CD4-positive, alpha-beta T cell (primary cell): Measurements from ENCODE around the gene MBTPS1. TPM values are rescaled to one million over a fixed set of nuclear protein-coding genes. Genes with fewer than 3 reads are reported as not detected.

Experiments
- ATAC-seq: fragments of 200-7000 bp; cut with Tn5 transposase; one replicate; pipeline ENCODE4 v1.10.0; 2022; ENCODE audit warnings: mild to moderate bottlenecking; ENCODE audit not compliant: poor library complexity
- CTCF ChIA-PET: fragments of 350-600 bp; sonication (Branson Sonifier 250); formaldehyde crosslinking; loops from one replicate; lab custom pipeline; 2021; ENCODE audit warnings: antibody characterized with exemption, inconsistent platforms; lab: Charles Lee
- POLR2A ChIA-PET: fragments of 350-600 bp; sonication (Branson Sonifier 250); formaldehyde crosslinking; loops from one replicate; lab custom pipeline; 2021; ENCODE audit warnings: antibody characterized with exemption, inconsistent platforms; lab: Charles Lee
- DNase-seq, 14 experiments: peaks; one replicate each; pipeline ENCODE4 v3.0.0-alpha.2; 2013 to 2020; ENCODE audit warnings: mixed read lengths in 2 of 14
- H3K27ac ChIP-seq, 2 donors: one replicate each; pipeline versions ENCODE4 v1.5.1 to v1.7.0; 2013; ENCODE audit warnings: low read length in 2 of 2, low read depth in 1 of 2, mild to moderate bottlenecking in 1 of 2
- H3K27me3 ChIP-seq, 2 experiments: 1 replicate in 1 of 2; 2 replicates in 1 of 2; pipeline versions ENCODE4 v1.6.1 to v1.7.0; 2013; ENCODE audit warnings: low read length in 2 of 2, control low read depth in 1 of 2, mild to moderate bottlenecking in 1 of 2, moderate library complexity in 1 of 2; ENCODE audit not compliant: insufficient read depth in 2 of 2, control insufficient read depth in 1 of 2
- H3K36me3 ChIP-seq: one replicate; pipeline ENCODE4 v1.6.1; 2013; ENCODE audit warnings: low read length, control low read depth; ENCODE audit not compliant: insufficient read depth
- H3K4me1 ChIP-seq: one replicate; pipeline ENCODE4 v1.6.1; 2013; ENCODE audit warnings: low read length, control low read depth; ENCODE audit not compliant: insufficient read depth
- H3K4me3 ChIP-seq: one replicate; pipeline ENCODE4 v1.5.1; 2013; ENCODE audit warnings: mild to moderate bottlenecking, low read length, moderate library complexity
- H3K9me3 ChIP-seq, 2 experiments: 1 replicate in 1 of 2; 2 replicates in 1 of 2; pipeline versions ENCODE4 v1.6.1 to v1.7.0; 2013; ENCODE audit warnings: low read length in 2 of 2, mild to moderate bottlenecking in 2 of 2, control low read depth in 1 of 2, moderate library complexity in 1 of 2; ENCODE audit not compliant: control insufficient read depth in 1 of 2, insufficient read depth in 1 of 2
- H3K27ac Mint-ChIP-seq: one replicate; pipeline ENCODE4 v1.8.0; 2020; ENCODE audit warnings: mixed read lengths
- H3K27me3 Mint-ChIP-seq: one replicate; pipeline ENCODE4 v1.8.0; 2021; ENCODE audit warnings: mixed read lengths
- H3K36me3 Mint-ChIP-seq: one replicate; pipeline ENCODE4 v1.8.0; 2021; ENCODE audit warnings: low read depth, mixed read lengths
- H3K4me1 Mint-ChIP-seq: one replicate; pipeline ENCODE4 v1.8.0; 2021; ENCODE audit warnings: low read depth, mixed read lengths
- H3K4me3 Mint-ChIP-seq: one replicate; pipeline ENCODE4 v1.8.0; 2020; ENCODE audit warnings: mild to moderate bottlenecking, mixed read lengths
- H3K9me3 Mint-ChIP-seq: one replicate; pipeline ENCODE4 v1.8.0; 2020; ENCODE audit warnings: mixed read lengths
- intact Hi-C, 2 experiments: fragments of 100-400 bp; cut with DNase I in 1 of 2; cut with micrococcal nuclease in 1 of 2; formaldehyde crosslinking; loops; one replicate each; pipeline versions ENCODE4 v1.15.1 to v1.9.0; 2023 to 2025; cut with DNase I, micrococcal nuclease
- total RNA-seq, 174 experiments: library from RNA in 2 of 174; stranded (reverse) in 2 of 174; gene quantifications; one replicate each; pipeline ENCODE4 v1.2.3 and lab custom pipeline; 2021 to 2026
- TF ChIP-seq, protein P1 (sequence below): fragments of 200-600 bp; IDR thresholded peaks from one replicate; pipeline ENCODE4 v1.8.0; 2022; ENCODE audit warnings: antibody characterized with exemption, mild to moderate bottlenecking

Gene MBTPS1
- total RNA-seq, 2 experiments from 2014 or later = 121 to 122 TPM

DNA sequence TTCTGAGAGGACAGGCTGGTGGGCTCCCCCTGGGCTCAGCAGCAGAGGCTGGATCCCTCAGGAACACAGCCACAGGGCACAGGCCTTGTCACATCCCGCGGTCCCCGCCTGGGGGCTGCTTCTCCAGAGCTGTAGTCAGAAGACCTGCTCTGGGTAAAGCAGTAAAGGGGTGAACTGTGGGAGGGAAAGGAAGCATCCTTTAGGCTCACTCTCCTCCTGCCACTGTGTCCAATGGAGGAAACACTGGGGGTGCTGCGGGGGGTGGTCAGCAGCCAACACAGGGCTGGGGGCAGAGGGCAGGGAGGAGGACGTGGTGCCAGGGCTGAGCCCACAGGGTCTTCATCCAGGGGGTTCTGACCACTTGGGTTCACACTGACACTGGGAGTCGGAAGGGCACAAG lies 69.1 kb downstream of the MBTPS1 start:
- ChIA-PET CTCF (no interaction called here), POLR2A (no interaction called here)
- ATAC-seq (no peak), DNase-seq (no peak)
- Mint-ChIP-seq H3K4me1 (no peaks in the 10 kb centered on the region), H3K9me3 (no peaks in the 10 kb centered on the region), H3K4me3 (no peak overlapping the region), H3K36me3 (peaks cover 27% of the 10 kb centered on the region), H3K27me3 (peaks cover 9% of the 10 kb centered on the region), H3K27ac (no peak overlapping the region)
- Histone ChIP-seq H3K9me3 (no peaks in the 10 kb centered on the region), H3K36me3 (peaks cover 27% of the 10 kb centered on the region), H3K4me3 (no peak overlapping the region), H3K4me1 (no peaks in the 10 kb centered on the region), H3K27me3 (peaks cover 5 to 6% of the 10 kb centered on the region in 2 experiments), H3K27ac (no peak overlapping the region)
- TF ChIP-seq, protein P1, sequence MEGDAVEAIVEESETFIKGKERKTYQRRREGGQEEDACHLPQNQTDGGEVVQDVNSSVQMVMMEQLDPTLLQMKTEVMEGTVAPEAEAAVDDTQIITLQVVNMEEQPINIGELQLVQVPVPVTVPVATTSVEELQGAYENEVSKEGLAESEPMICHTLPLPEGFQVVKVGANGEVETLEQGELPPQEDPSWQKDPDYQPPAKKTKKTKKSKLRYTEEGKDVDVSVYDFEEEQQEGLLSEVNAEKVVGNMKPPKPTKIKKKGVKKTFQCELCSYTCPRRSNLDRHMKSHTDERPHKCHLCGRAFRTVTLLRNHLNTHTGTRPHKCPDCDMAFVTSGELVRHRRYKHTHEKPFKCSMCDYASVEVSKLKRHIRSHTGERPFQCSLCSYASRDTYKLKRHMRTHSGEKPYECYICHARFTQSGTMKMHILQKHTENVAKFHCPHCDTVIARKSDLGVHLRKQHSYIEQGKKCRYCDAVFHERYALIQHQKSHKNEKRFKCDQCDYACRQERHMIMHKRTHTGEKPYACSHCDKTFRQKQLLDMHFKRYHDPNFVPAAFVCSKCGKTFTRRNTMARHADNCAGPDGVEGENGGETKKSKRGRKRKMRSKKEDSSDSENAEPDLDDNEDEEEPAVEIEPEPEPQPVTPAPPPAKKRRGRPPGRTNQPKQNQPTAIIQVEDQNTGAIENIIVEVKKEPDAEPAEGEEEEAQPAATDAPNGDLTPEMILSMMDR = no peak
- intact Hi-C loops = no loop called here

DNA sequence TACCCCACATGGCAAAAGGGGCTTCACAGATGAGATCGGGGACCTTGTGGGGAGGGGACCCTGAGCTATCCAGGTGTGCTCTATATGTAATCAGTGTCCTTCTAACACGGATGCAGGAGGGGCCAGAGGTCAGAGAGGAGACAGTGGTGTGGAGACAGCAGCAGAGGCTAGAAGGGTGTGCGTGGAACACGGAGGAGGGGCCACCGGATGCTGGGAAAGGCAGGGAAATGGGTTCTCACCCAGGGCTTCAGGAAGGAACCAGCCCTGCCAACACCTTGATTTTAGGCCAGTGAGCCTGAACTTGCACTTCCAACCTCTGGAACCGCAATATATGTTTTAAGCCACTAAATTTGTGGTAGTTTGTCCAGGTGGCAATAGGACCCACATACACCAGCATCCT lies 69.5 kb downstream of the MBTPS1 start:
- peaks cover 23% of the 10 kb centered on the region for H3K36me3 Mint-ChIP-seq
- H3K4me1 ChIP-seq = no peaks in the 10 kb centered on the region
- no peak overlapping the region for H3K27ac ChIP-seq
- H3K9me3 ChIP-seq = no peaks in the 10 kb centered on the region
- intact Hi-C loops = no loop called here
- TF ChIP-seq, protein P1 = no peak
- DNase-seq (no peak), ATAC-seq (no peak)
- H3K9me3 Mint-ChIP-seq = no peaks in the 10 kb centered on the region
- POLR2A ChIA-PET = no interaction called here
- no peak overlapping the region for H3K4me3 Mint-ChIP-seq
- peaks cover 5 to 6% of the 10 kb centered on the region in 2 experiments for H3K27me3 ChIP-seq
- H3K27ac Mint-ChIP-seq = no peak overlapping the region
- CTCF ChIA-PET = no interaction called here
- H3K4me1 Mint-ChIP-seq = no peaks in the 10 kb centered on the region
- no peak overlapping the region for H3K4me3 ChIP-seq
- H3K36me3 ChIP-seq = peaks cover 23% of the 10 kb centered on the region
- peaks cover 13% of the 10 kb centered on the region for H3K27me3 Mint-ChIP-seq

DNA sequence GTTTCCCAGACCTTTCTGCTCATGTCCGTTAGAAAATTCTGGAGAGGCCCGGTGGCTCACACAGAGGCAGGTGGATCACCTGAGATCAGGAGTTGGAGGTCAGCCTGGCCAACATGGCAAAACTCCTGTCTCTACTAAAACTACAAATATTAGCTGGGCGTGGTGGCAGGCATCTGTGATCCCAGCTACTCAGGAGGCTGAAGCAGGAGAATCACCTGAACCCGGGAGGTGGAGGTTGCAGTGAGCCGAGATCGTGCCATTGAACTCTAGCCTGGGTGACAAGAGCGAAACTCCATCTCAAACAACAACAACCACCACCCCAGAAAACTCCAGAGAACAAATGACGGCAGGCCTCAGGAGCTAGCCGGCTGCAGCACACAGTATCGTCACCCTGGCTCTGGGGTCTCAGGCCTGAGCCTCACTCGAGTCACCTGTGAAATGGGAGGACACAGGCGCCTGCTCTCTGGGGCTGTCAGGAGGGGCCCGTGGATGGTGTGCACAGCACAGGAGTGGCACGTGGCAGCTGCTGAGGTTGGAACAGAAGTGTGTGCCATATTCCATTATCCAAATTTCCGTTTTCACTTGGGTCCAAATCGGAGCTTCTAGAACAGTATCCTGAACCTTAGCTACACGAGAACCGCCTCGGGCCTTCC lies 70.8 kb downstream of the MBTPS1 start:
- intact Hi-C loops = no loop called here
- H3K27ac Mint-ChIP-seq = no peak overlapping the region

More for the DNA sequence above, 70.8 kb downstream of the MBTPS1 start:
- ChIA-PET POLR2A (no interaction called here), CTCF (no interaction called here)
- Mint-ChIP-seq H3K36me3 (peaks cover 21% of the 10 kb centered on the region), H3K4me3 (no peak overlapping the region), H3K4me1 (no peaks in the 10 kb centered on the region), H3K27me3 (peaks cover 16% of the 10 kb centered on the region), H3K9me3 (no peaks in the 10 kb centered on the region)
- Histone ChIP-seq H3K4me3 (no peak overlapping the region), H3K27ac (no peak overlapping the region), H3K36me3 (peaks cover 21% of the 10 kb centered on the region), H3K27me3 (peaks cover 5 to 6% of the 10 kb centered on the region in 2 experiments), H3K9me3 (no peaks in the 10 kb centered on the region), H3K4me1 (no peaks in the 10 kb centered on the region)
- TF ChIP-seq, protein P1 = no peak
- ATAC-seq (no peak), DNase-seq (no peak)
